Measurements from ENCODE around the gene TWNK. TPM values are rescaled to one million over a fixed set of nuclear protein-coding genes. Genes with fewer than 3 reads are reported as not detected.
A peak's percentile ranks its signal among the peaks of the same experiment; 100 is the strongest.

Gene TWNK
- total RNA-seq, 1 donor from 2014 or later: 7.3 TPM

GRCh38 chr10:100966887-100967286 is 20.5 kb upstream of the TWNK start:
- intact Hi-C loops (cut with micrococcal nuclease): no loop called here
- Histone ChIP-seq H3K9me3 (replicated peaks) (no peaks in the 10 kb centered on the region), H3K36me3 (peaks cover 41% of the 10 kb centered on the region), H3K27me3 (ENCODE audit: low read depth) (no peaks in the 10 kb centered on the region), H3K4me3 (no peak overlapping the region), H3K27ac (replicated peaks) (no peak overlapping the region), H3K4me1 (peaks cover 17% of the 10 kb centered on the region)
- DNase-seq: no peak
- TF ChIP-seq CTCF (IDR thresholded peaks at IDR 0.05; ENCODE audit: borderline replicate concordance): no peak

DNA sequence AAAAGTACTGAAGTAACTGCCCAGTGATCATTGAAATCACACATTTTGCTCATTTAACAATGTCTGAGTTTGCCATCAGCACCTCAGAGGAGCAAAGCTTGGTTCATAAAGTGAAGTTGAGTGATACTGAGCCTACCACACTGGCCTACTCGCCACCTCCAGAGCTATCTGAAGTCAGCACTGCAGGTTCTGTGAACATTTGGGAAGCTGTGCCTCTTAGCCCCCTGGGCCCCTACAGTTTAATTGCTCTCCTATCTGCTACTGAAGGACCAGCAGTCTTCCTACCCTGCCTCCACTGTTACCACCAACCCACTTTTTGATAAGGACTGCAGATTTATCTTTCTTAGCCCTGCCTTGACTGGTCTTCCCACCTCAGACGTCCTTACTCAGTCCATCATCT is 20.0 kb upstream of the TWNK start:
- H3K27me3 ChIP-seq (ENCODE audit: low read depth): no peaks in the 10 kb centered on the region

DNA sequence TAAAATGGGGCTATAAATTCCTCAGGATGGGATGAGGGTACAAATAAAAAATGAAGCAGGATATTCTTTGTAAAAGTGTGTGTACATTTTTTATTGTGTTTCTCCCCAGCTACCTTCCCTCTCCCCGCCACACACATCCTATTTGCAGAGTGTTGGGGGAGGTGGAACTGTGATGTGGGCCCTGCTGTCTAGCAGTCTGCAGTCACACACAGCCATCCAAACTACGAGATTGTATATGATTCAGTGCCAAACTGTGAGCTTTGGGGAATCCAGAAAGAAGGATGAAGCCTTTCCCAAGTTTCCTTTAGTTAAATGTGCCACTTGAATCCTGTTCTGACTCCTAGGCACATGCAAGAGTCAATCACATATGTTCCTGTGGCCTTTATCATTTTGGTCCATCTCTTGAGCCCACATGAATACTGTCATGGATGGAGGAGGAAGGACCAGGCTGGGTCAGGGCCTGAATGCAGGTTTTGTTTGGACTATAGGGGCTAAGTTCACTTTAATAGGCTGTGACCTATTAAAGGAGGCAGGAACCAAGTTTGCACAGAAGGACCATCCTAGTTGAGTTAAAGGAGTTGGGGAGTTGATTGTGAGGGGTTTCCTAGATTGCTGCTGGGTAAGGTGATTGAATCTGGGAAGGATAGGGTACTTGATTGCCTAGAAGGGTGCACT is 19.1 kb upstream of the TWNK start:
- intact Hi-C loops (cut with micrococcal nuclease): no loop called here
- Histone ChIP-seq H3K9me3 (replicated peaks) (no peaks in the 10 kb centered on the region), H3K4me3 (no peak overlapping the region), H3K36me3 (peaks cover 28% of the 10 kb centered on the region), H3K27me3 (ENCODE audit: low read depth) (no peaks in the 10 kb centered on the region), H3K27ac (replicated peaks) (no peak overlapping the region), H3K4me1 (peaks cover 17% of the 10 kb centered on the region)
- TF ChIP-seq CTCF (IDR thresholded peaks at IDR 0.05; ENCODE audit: borderline replicate concordance): no peak
- no peak for DNase-seq

More for the DNA sequence above, 20.0 kb upstream of the TWNK start:
- no peak overlapping the region for H3K27ac ChIP-seq (replicated peaks)
- no peak overlapping the region for H3K4me3 ChIP-seq
- DNase-seq: no peak
- peaks cover 36% of the 10 kb centered on the region for H3K36me3 ChIP-seq
- peaks cover 17% of the 10 kb centered on the region for H3K4me1 ChIP-seq
- no peaks in the 10 kb centered on the region for H3K9me3 ChIP-seq (replicated peaks)
- TF ChIP-seq CTCF (IDR thresholded peaks at IDR 0.05; ENCODE audit: borderline replicate concordance): no peak
- intact Hi-C loops (cut with micrococcal nuclease): no loop called here

DNA sequence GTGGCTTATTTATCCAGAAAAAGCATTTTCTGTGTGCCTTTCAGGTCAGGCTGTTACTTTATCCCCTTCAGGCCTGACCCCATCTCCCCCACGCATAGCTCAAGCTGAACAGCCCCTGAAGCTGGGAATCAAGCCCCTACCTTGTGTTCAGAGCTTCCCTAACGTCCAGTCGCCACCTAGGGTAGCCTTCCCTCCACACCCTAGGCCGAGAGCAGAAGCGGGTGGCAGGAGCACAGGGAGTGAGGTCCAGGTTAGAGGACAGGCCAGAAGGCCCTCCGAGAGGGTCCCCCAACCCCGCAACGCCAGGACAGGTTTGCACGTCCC is 18.5 kb upstream of the TWNK start:
- intact Hi-C loops (cut with micrococcal nuclease): no loop called here
- peaks cover 26% of the 10 kb centered on the region for H3K36me3 ChIP-seq
- H3K27ac ChIP-seq (replicated peaks): no peak overlapping the region
- peak overlapping the region; percentile 76 for H3K4me3 ChIP-seq
- no peaks in the 10 kb centered on the region for H3K9me3 ChIP-seq (replicated peaks)
- no peak for TF ChIP-seq CTCF (IDR thresholded peaks at IDR 0.05; ENCODE audit: borderline replicate concordance)
- no peaks in the 10 kb centered on the region for H3K27me3 ChIP-seq (ENCODE audit: low read depth)
- DNase-seq: no peak
- peaks cover 17% of the 10 kb centered on the region for H3K4me1 ChIP-seq

DNA sequence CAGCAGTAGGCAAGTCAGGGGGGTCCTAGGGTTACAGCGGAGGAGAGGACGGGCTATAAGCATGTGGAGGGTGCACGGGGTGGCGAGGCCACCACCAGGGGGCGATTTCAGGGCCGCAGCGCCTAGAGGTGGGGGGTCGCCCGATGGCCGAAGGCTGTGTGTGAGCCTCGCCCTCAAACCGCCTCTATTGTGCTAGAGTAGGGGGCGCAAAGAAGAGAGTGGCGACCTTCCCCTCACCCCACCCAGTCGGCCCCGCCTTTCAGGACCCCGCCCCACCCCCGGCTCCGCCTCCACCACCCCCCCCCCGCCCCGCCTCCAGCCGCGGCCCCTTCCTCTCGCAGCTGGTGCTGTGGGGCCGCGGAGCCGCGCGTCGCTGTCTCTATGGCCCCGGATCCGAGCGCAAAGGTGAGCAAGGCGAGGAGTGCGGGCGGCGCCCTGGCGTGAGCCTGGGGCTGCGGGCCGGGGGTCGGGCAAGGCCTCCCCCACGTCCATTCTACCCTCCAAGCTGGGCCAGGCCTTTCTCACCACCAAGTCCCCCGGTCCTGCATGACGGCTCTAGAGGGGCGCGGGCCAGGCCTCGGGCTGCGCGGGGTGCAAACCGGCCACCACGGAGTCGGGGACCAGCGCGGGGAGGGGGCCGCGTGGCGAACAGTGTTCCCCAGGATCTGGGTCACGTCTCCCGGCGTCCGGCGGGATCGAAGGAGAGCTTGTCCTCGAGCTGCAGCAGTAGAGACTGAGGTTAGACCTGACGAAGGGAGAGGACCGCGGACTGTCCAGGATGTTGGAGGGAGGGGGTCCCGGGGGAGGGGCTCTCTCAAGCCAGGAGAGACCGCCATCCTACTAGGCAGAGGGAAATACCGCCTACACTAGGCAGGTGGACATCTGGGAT is 17.9 kb upstream of the TWNK start, which contains the start of gene SEMA4G:
Gene SEMA4G, plus strand, starts transcription at position 318 of the 889 bp plus-strand sequence. CDS start 3,409 bp downstream, outside the sequence.
- TF ChIP-seq CTCF (IDR thresholded peaks at IDR 0.05; ENCODE audit: borderline replicate concordance): peak; percentile 78
- intact Hi-C loops (cut with micrococcal nuclease): no loop called here
- Histone ChIP-seq H3K27ac (replicated peaks) (no peak within 1 kb of the TSS), H3K4me1 (peaks cover 17% of the 10 kb centered on the region), H3K9me3 (replicated peaks) (no peaks in the 10 kb centered on the region), H3K36me3 (peaks cover 20% of the 10 kb centered on the region), H3K27me3 (ENCODE audit: low read depth) (no peaks in the 10 kb centered on the region), H3K4me3 (peak within 1 kb of the TSS; percentile 76)
- DNase-seq: peak; percentile 31

All from left ventricle myocardium inferior (tissue), 1 donor.